Stomach smooth muscle (tissue), 2 donors: ENCODE measurements around the gene DNAAF3.
"Not testable (repeated sequence)": the region's sequence is repeated elsewhere in the genome, so short reads cannot be mapped to it uniquely, and the experiment has no call there.

ENCODE experiments used
- H3K27ac ChIP-seq: one replicate; pipeline ENCODE4 v1.7.0; 2013; ENCODE audit warnings: mild to moderate bottlenecking, low read length, inconsistent platforms
- H3K27me3 ChIP-seq, 2 donors: one replicate each; pipeline ENCODE4 v1.7.0; 2013; ENCODE audit warnings: low read length in 2 of 2; ENCODE audit not compliant: insufficient read depth in 2 of 2, control insufficient read depth in 1 of 2
- H3K36me3 ChIP-seq, 2 donors: one replicate each; pipeline ENCODE4 v1.7.0; 2013; ENCODE audit warnings: low read length in 2 of 2; ENCODE audit not compliant: control insufficient read depth in 2 of 2, insufficient read depth in 2 of 2
- H3K4me1 ChIP-seq: one replicate; pipeline ENCODE4 v1.7.0; 2013; ENCODE audit warnings: low read length; ENCODE audit not compliant: control insufficient read depth, insufficient read depth
- H3K4me3 ChIP-seq, 2 donors: one replicate each; pipeline ENCODE4 v1.7.0; 2013; ENCODE audit warnings: low read length in 2 of 2
- H3K9ac ChIP-seq, 2 donors: one replicate each; pipeline ENCODE4 v1.7.0; 2013; ENCODE audit warnings: low read length in 2 of 2, mild to moderate bottlenecking in 1 of 2
- H3K9me3 ChIP-seq, 2 donors: one replicate each; pipeline ENCODE4 v1.7.0; 2013; ENCODE audit warnings: low read length in 2 of 2; ENCODE audit not compliant: control insufficient read depth in 2 of 2
- donor health status: healthy.
- donor health status: Pancreatic carcinoma.

DNAAF3 gene

GRCh38 chr19:55166530-55167268 lies at the start of gene DNAAF3:
DNAAF3 (minus strand) TSS chr19:55166613; CDS start chr19:55166413, 200 bp downstream.
- Histone ChIP-seq H3K9ac (no peak within 1 kb of the TSS), H3K27me3 (peaks cover 48 to 50% of the 10 kb centered on the region in 2 donors), H3K27ac (no peak within 1 kb of the TSS), H3K9me3 (no peaks in the 10 kb centered on the region), H3K36me3 (no peaks in the 10 kb centered on the region), H3K4me3 (peak within 1 kb of the TSS; percentile 36 to 67), H3K4me1 (peaks cover 13% of the 10 kb centered on the region)

GRCh38 chr19:55213547-55213946 lies 47.1 kb upstream of the DNAAF3 start:
- H3K4me3 ChIP-seq = no peak overlapping the region
- no peak overlapping the region for H3K9ac ChIP-seq
- H3K36me3 ChIP-seq = no peaks in the 10 kb centered on the region
- H3K9me3 ChIP-seq = peaks cover 3 to 5% of the 10 kb centered on the region in 2 donors
- peaks cover 12% of the 10 kb centered on the region for H3K4me1 ChIP-seq
- peaks cover 15 to 21% of the 10 kb centered on the region in 2 donors for H3K27me3 ChIP-seq
- H3K27ac ChIP-seq = no peak overlapping the region

GRCh38 chr19:55212447-55212846 lies 46.0 kb upstream of the DNAAF3 start:
- Histone ChIP-seq H3K4me3 (no peak overlapping the region), H3K9ac (no peak overlapping the region), H3K9me3 (peaks cover 3 to 5% of the 10 kb centered on the region in 2 donors), H3K27me3 (peaks cover 15 to 21% of the 10 kb centered on the region in 2 donors), H3K27ac (no peak overlapping the region), H3K36me3 (no peaks in the 10 kb centered on the region), H3K4me1 (peaks cover 12% of the 10 kb centered on the region)

- H3K4me1 ChIP-seq = peaks cover 13% of the 10 kb centered on the region
- H3K36me3 ChIP-seq = no peaks in the 10 kb centered on the region
- H3K9me3 ChIP-seq = peaks cover 3 to 5% of the 10 kb centered on the region in 2 donors
- peaks cover 17 to 18% of the 10 kb centered on the region in 2 donors for H3K27me3 ChIP-seq
- H3K27ac ChIP-seq = no peak overlapping the region
- H3K4me3 ChIP-seq = no peak overlapping the region
- H3K9ac ChIP-seq = no peak overlapping the region
Observed at GRCh38 chr19:55209693-55210472, 43.5 kb upstream of the DNAAF3 start.

GRCh38 chr19:55208880-55209692 lies 42.7 kb upstream of the DNAAF3 start, which contains the start of gene PTPRH:
PTPRH (minus strand) TSS chr19:55209501; CDS start chr19:55209433, 68 bp downstream.
- H3K27me3 ChIP-seq = peaks cover 14 to 15% of the 10 kb centered on the region in 2 donors
- peaks cover 13% of the 10 kb centered on the region for H3K4me1 ChIP-seq
- H3K9ac ChIP-seq = no peak within 1 kb of the TSS
- no peak within 1 kb of the TSS for H3K4me3 ChIP-seq
- no peak within 1 kb of the TSS for H3K27ac ChIP-seq
- no peaks in the 10 kb centered on the region for H3K36me3 ChIP-seq
- H3K9me3 ChIP-seq = peaks cover 3 to 5% of the 10 kb centered on the region in 2 donors

GRCh38 chr19:55206664-55207500 lies 40.5 kb upstream of the DNAAF3 start:
- Histone ChIP-seq H3K9me3 (no peaks in the 10 kb centered on the region), H3K27me3 (peaks cover 6 to 9% of the 10 kb centered on the region in 2 donors), H3K9ac (no peak overlapping the region), H3K36me3 (no peaks in the 10 kb centered on the region), H3K27ac (no peak overlapping the region), H3K4me1 (peaks cover 13% of the 10 kb centered on the region), H3K4me3 (peak overlapping the region; percentile 19 to 29)

- not testable (repeated sequence) for H3K9me3 ChIP-seq, H3K9ac ChIP-seq, H3K27ac ChIP-seq, H3K36me3 ChIP-seq, H3K4me1 ChIP-seq, H3K4me3 ChIP-seq
- peaks cover 9 to 18% of the 10 kb centered on the region in 2 donors for H3K27me3 ChIP-seq
Observed at GRCh38 chr19:55202199-55202598, 35.8 kb upstream of the DNAAF3 start.

- H3K4me3 ChIP-seq = no peak overlapping the region
- H3K36me3 ChIP-seq = no peaks in the 10 kb centered on the region
- H3K9ac ChIP-seq = no peak overlapping the region
- peaks cover 3 to 12% of the 10 kb centered on the region in 2 donors for H3K27me3 ChIP-seq
- H3K27ac ChIP-seq = no peak overlapping the region
- H3K9me3 ChIP-seq = no peaks in the 10 kb centered on the region
- no peaks in the 10 kb centered on the region for H3K4me1 ChIP-seq
Observed at GRCh38 chr19:55199620-55200204, 33.3 kb upstream of the DNAAF3 start.

GRCh38 chr19:55198651-55199050 lies 32.2 kb upstream of the DNAAF3 start:
- Histone ChIP-seq H3K9me3 (no peaks in the 10 kb centered on the region), H3K27ac (no peak overlapping the region), H3K9ac (no peak overlapping the region), H3K4me3 (no peak overlapping the region), H3K36me3 (no peaks in the 10 kb centered on the region), H3K27me3 (peaks cover 3 to 10% of the 10 kb centered on the region in 2 donors), H3K4me1 (no peaks in the 10 kb centered on the region)
